ENCODE results near the gene WNT2B. TPM values are rescaled to one million over a fixed set of nuclear protein-coding genes. Genes with fewer than 3 reads are reported as not detected.

The WNT2B gene
- total RNA-seq, 1 experiment from 2014 or later: 12.0 TPM

DNA sequence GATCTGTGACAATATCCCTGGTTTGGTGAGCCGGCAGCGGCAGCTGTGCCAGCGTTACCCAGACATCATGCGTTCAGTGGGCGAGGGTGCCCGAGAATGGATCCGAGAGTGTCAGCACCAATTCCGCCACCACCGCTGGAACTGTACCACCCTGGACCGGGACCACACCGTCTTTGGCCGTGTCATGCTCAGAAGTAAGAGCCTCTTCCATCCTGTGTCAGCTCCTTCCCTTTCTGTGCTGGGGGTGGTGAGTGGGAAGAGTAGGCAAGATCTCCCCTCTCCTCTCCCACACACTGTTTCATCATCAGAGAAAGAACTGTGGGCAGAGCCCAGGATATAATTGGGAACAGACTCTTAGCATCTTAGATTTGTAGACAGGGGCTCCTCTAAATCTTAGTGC is 6.1 kb downstream of the WNT2B start:
- Histone ChIP-seq H3K4me3 (no peak overlapping the region), H3K27me3 (no peaks in the 10 kb centered on the region), H3K36me3 (peaks cover 22% of the 10 kb centered on the region), H3K9me3 (no peaks in the 10 kb centered on the region)
- DNase-seq: no peak

DNA sequence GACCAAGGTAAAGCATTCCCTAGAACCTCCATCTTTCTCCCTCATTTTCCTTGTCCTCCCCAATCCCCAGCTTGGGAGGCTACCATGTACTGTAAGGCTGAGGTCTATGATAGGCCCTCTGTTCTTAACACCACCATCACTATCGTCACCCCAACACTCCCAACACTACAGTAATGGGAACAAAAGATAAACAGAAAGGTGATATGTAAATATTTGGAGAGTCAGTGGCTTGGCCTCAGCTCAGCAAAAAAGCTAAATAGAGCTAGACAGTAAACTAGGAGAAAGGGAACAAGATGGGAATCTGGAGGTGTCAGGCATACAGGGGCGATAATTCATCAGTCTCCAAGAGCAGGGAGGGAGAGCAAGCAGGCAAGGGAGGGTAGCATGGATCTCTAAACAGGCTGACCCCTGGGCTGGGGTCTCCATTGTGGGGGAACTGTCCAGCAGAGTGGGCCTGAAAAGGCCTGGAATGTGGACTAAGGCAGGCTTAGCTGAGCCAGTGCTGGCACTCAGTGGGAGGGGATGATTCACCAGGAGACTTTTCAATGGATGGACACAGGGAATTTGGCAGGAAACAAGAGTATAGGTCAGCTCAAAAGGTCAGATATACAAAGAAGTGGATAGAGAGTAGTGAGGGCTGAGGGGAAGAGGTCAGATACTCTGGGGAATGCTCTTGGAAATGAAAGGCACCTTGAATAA is 6.7 kb downstream of the WNT2B start:
- Histone ChIP-seq H3K27me3 (no peaks in the 10 kb centered on the region), H3K4me3 (no peak overlapping the region), H3K9me3 (no peaks in the 10 kb centered on the region), H3K36me3 (peaks cover 25% of the 10 kb centered on the region)
- peak; percentile 92 for DNase-seq

DNA sequence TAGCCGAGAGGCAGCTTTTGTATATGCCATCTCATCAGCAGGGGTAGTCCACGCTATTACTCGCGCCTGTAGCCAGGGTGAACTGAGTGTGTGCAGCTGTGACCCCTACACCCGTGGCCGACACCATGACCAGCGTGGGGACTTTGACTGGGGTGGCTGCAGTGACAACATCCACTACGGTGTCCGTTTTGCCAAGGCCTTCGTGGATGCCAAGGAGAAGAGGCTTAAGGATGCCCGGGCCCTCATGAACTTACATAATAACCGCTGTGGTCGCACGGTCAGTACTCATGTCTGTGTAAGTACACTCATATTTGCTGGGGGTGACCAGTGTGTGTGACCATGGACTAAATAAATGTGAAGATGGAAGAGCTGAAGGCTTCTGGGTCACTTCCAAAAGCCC is 7.4 kb downstream of the WNT2B start:
- no peak overlapping the region for H3K4me3 ChIP-seq
- H3K36me3 ChIP-seq: peaks cover 32% of the 10 kb centered on the region
- no peak for DNase-seq
- H3K9me3 ChIP-seq: no peaks in the 10 kb centered on the region
- H3K27me3 ChIP-seq: no peaks in the 10 kb centered on the region

- no peaks in the 10 kb centered on the region for H3K27me3 ChIP-seq
- no peak for DNase-seq
- peaks cover 42% of the 10 kb centered on the region for H3K36me3 ChIP-seq
- H3K4me3 ChIP-seq: no peak overlapping the region
- H3K9me3 ChIP-seq: no peaks in the 10 kb centered on the region
These were observed 8.5 kb downstream of the WNT2B start for GRCh38 chr1:112517231-112517630.

- no peaks in the 10 kb centered on the region for H3K9me3 ChIP-seq
- no peak for DNase-seq
- no peaks in the 10 kb centered on the region for H3K27me3 ChIP-seq
- H3K4me3 ChIP-seq: no peak overlapping the region
- H3K36me3 ChIP-seq: peaks cover 42% of the 10 kb centered on the region
These were observed 8.9 kb downstream of the WNT2B start for GRCh38 chr1:112517646-112518045.

DNA sequence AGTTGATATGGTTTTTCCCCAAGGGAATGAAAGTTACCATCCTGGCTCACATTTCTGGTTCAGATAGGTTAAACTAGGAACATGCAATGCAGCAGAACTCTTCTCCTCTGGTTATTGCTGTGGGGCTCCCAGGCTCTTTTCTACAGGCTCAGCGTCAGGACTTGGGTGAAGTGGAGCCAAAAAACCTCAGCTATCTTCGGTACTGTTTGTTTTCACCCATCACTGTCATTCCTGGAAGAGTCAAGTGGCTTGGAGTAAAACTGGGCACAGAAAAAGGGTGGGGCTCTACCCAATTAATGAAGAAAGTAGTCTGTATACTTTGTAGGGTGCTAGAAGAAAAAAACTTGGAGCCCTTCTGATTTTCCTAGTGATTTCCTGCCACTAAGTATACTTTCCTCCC is 9.4 kb downstream of the WNT2B start:
- DNase-seq: no peak
- H3K27me3 ChIP-seq: no peaks in the 10 kb centered on the region
- H3K36me3 ChIP-seq: peaks cover 46% of the 10 kb centered on the region
- no peak overlapping the region for H3K4me3 ChIP-seq
- no peaks in the 10 kb centered on the region for H3K9me3 ChIP-seq

GRCh38 chr1:112520166-112520565 is 11.4 kb downstream of the WNT2B start:
- no peak overlapping the region for H3K4me3 ChIP-seq
- no peaks in the 10 kb centered on the region for H3K9me3 ChIP-seq
- H3K36me3 ChIP-seq: peaks cover 54% of the 10 kb centered on the region
- no peaks in the 10 kb centered on the region for H3K27me3 ChIP-seq
- DNase-seq: no peak

- Histone ChIP-seq H3K9me3 (no peaks in the 10 kb centered on the region), H3K36me3 (peaks cover 53% of the 10 kb centered on the region), H3K4me3 (no peak overlapping the region), H3K27me3 (no peaks in the 10 kb centered on the region)
- peak; percentile 87 for DNase-seq
These were observed 13.9 kb downstream of the WNT2B start for GRCh38 chr1:112522621-112523020.

GRCh38 chr1:112524251-112524650 is 15.5 kb downstream of the WNT2B start:
- DNase-seq: peak; percentile 89
- H3K9me3 ChIP-seq: no peaks in the 10 kb centered on the region
- H3K4me3 ChIP-seq: no peak overlapping the region
- H3K27me3 ChIP-seq: no peaks in the 10 kb centered on the region
- H3K36me3 ChIP-seq: peaks cover 55% of the 10 kb centered on the region

DNA sequence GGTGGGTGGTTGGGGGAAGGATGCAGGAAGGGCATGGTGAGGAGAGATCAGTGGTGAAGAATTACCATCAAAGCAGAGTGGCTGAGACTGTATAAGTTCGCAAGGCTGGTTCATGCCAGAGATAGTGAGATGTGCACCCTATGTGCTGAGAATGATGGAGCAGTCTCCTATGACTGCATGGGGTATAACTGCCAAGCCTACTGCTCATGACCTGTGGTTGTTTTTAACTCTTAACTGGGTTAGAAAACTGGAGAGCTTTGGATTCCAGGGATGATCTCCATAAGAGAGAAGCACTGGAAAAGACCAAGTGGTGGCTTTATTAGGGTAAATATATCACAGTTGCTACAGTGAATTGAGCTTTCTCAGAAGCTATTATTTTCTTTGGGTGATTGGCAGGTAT is 16.2 kb downstream of the WNT2B start:
- no peak for DNase-seq
- H3K36me3 ChIP-seq: peaks cover 55% of the 10 kb centered on the region
- H3K4me3 ChIP-seq: no peak overlapping the region
- no peaks in the 10 kb centered on the region for H3K27me3 ChIP-seq
- no peaks in the 10 kb centered on the region for H3K9me3 ChIP-seq

GRCh38 chr1:112527266-112528010 is 18.7 kb downstream of the WNT2B start:
- Histone ChIP-seq H3K9me3 (no peaks in the 10 kb centered on the region), H3K4me3 (no peak overlapping the region), H3K36me3 (peaks cover 35% of the 10 kb centered on the region), H3K27me3 (no peaks in the 10 kb centered on the region)
- DNase-seq: peak; percentile 58

GRCh38 chr1:112528076-112528475 is 19.3 kb downstream of the WNT2B start:
- H3K9me3 ChIP-seq: no peaks in the 10 kb centered on the region
- no peaks in the 10 kb centered on the region for H3K27me3 ChIP-seq
- H3K4me3 ChIP-seq: no peak overlapping the region
- H3K36me3 ChIP-seq: peaks cover 32% of the 10 kb centered on the region
- no peak for DNase-seq

DNA sequence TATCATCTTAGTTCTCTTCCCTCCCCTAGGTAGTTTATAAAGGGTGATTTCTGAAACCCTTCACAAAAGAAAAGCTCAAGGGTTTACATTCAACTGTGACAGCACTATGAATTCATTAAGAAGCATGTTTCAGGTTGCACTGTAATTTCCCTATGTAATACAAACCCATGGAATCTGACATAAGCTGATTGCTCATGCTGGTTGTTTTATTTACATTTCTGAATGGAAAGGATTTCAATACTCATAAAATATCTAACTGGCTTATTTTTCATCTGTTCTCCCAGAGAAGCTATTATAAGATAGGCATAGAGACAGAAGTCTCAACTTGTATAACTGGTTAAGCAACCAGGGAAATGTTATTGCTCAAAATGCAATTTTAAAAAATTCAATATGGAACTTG is 20.5 kb downstream of the WNT2B start:
- no peak overlapping the region for H3K4me3 ChIP-seq
- peaks cover 35% of the 10 kb centered on the region for H3K36me3 ChIP-seq
- no peak for DNase-seq
- no peaks in the 10 kb centered on the region for H3K9me3 ChIP-seq
- no peaks in the 10 kb centered on the region for H3K27me3 ChIP-seq

- no peak overlapping the region for H3K4me3 ChIP-seq
- H3K36me3 ChIP-seq: peaks cover 28% of the 10 kb centered on the region
- no peaks in the 10 kb centered on the region for H3K9me3 ChIP-seq
- no peak for DNase-seq
- no peaks in the 10 kb centered on the region for H3K27me3 ChIP-seq
These were observed 22.1 kb downstream of the WNT2B start for GRCh38 chr1:112530832-112531231.

GRCh38 chr1:112532064-112532463 is 23.3 kb downstream of the WNT2B start:
- Histone ChIP-seq H3K36me3 (peaks cover 21% of the 10 kb centered on the region), H3K4me3 (no peak overlapping the region), H3K27me3 (no peaks in the 10 kb centered on the region), H3K9me3 (no peaks in the 10 kb centered on the region)
- DNase-seq: no peak

DNA sequence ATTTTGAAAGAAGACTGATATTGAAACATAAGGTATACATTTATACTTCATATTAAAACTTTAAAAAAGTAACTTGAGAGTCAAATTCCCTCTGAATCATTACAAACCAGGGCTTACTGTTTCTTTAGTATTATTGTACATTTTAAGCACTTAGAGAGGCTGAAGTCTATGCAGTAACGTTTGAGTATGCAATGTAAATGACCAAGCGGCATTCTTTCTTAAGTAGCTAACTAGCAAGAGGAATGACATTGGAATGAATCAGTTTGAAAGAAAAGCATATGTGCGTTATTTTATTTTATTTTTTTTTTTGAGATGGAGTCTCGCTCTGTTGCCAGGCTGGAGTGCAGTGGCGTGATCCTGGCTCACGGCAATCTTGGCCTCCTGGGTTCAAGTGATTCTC is 24.3 kb downstream of the WNT2B start:
- H3K36me3 ChIP-seq: peaks cover 13% of the 10 kb centered on the region
- no peaks in the 10 kb centered on the region for H3K9me3 ChIP-seq
- no peak for DNase-seq
- H3K4me3 ChIP-seq: no peak overlapping the region
- no peaks in the 10 kb centered on the region for H3K27me3 ChIP-seq

DNA sequence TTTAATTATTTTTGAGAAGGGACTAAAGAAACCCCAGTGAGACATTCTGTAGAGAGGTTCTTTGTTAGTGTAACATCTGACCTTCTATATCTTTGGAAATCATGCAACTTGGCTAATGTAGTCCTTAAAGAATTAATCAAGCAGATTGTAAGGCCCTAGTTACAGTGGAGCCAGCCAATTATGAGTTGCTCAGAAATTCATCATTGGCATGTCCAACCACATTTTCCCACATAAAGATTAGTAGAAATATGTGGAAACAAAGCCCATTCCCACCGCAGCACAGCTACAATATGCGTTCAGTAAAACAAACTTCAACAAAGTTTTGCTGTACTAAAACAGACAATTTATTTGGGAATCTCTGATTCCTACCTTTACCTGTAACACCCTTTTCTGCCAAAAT is 27.8 kb downstream of the WNT2B start:
- Histone ChIP-seq H3K4me3 (no peak overlapping the region), H3K27me3 (no peaks in the 10 kb centered on the region)
- DNase-seq: peak; percentile 52

DNA sequence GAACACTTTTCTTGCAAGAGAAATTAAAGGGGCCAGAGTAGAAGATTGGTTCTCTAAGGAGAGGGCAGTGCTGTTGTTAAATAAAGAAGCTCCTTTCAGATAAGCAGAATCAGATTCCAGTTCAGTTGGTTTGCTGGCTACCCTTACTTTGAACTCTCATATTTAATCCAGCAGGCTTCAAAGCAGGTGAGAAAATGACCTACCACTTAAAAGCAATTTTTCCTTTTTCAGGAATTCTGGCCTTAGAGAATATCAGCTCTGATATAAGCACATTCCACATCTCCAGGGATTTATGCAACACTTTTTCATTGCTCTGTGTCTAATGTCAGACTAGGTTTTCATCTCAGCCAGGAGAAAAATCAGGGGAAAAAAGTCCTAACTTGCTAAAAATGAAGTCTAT is 28.7 kb downstream of the WNT2B start:
- no peaks in the 10 kb centered on the region for H3K9me3 ChIP-seq
- H3K36me3 ChIP-seq: peaks cover 25% of the 10 kb centered on the region
- no peak overlapping the region for H3K4me3 ChIP-seq
- H3K27me3 ChIP-seq: no peaks in the 10 kb centered on the region
- no peak for DNase-seq

More for the DNA sequence above, 27.8 kb downstream of the WNT2B start:
- H3K36me3 ChIP-seq: peaks cover 21% of the 10 kb centered on the region
- no peaks in the 10 kb centered on the region for H3K9me3 ChIP-seq

Data from MG63 (cell line).